Measurements from ENCODE around the gene DNAJC18. TPM values are rescaled to one million over a fixed set of nuclear protein-coding genes. Genes with fewer than 3 reads are reported as not detected.

DNAJC18 gene
- total and polyA plus RNA-seq, 2 donors (not counting 1 experiment from before 2014, with no cell fraction given): 2.0 to 13.6 TPM

- H3K4me1 ChIP-seq (ENCODE audit: control insufficient read depth in 2 of 2, insufficient read depth in 2 of 2, low read length in 2 of 2): peaks cover 65 to 87% of the 10 kb centered on the region in 2 donors
- intact Hi-C loops (cut with micrococcal nuclease): no loop called here
- POLR2A ChIA-PET: interaction anchor here (0.5 to 2.5 kb wide), 2 partner anchors 44 to 139 kb away, joined by 3 to 5 read pairs; partner anchors contain the start of gene PAIP2
- Mint-ChIP-seq H3K27ac (peak overlapping the region; percentile 99), H3K4me3 (peak overlapping the region; percentile 34), H3K4me1 (peaks cover 85% of the 10 kb centered on the region), H3K9me3 (ENCODE audit: insufficient read depth) (no peaks in the 10 kb centered on the region), H3K27me3 (no peaks in the 10 kb centered on the region)
- no peak overlapping the region for H2AFZ ChIP-seq (ENCODE audit: insufficient read depth, low read depth, low read length, poor library complexity, severe bottlenecking)
- CTCF ChIA-PET: interaction anchor here (1.0 to 5.3 kb wide), 4 partner anchors 40 to 135 kb away, joined by 3 to 39 read pairs (median 4); partner anchors contain the start of gene PAIP2
- TF ChIP-seq CTCF (IDR thresholded peaks at IDR 0.05) (no peak), EZH2 (IDR thresholded peaks at IDR 0.05; ENCODE audit: borderline replicate concordance, insufficient read depth, low read depth, low read length, poor library complexity, severe bottlenecking) (no peak)
- H3K79me2 ChIP-seq (ENCODE audit: control insufficient read depth, insufficient read depth, low read length): peaks cover 31% of the 10 kb centered on the region
- no peaks in the 10 kb centered on the region for H3K36me3 ChIP-seq (replicated peaks in 1 of 2; ENCODE audit: control extremely low read depth in 1 of 2, control insufficient read depth in 1 of 2, extremely low read depth in 1 of 2, insufficient read depth in 2 of 2, low read length in 1 of 2)
- H4K20me1 ChIP-seq (ENCODE audit: control insufficient read depth, insufficient read depth, low read length, poor library complexity, severe bottlenecking): no peaks in the 10 kb centered on the region
- H3K27me3 ChIP-seq (replicated peaks in 1 of 4; ENCODE audit: control extremely low read depth in 1 of 4, control insufficient read depth in 3 of 4, insufficient read depth in 4 of 4, low read length in 3 of 4): no peaks in the 10 kb centered on the region
- peak overlapping the region in 1 of 2 donors; percentile 76 for H3K27ac ChIP-seq (ENCODE audit: low read length in 2 of 2)
- no peak overlapping the region for H3K4me2 ChIP-seq (replicated peaks; ENCODE audit: low read depth, low read length, poor library complexity, severe bottlenecking)
- peaks cover 0 to 4% (median 0%) of the 10 kb centered on the region in 3 donors for H3K9me3 ChIP-seq (ENCODE audit: control extremely low read depth in 1 of 3, control insufficient read depth in 2 of 3, insufficient read depth in 1 of 3, low read length in 2 of 3)
- DNase-seq (no peak), ATAC-seq (ENCODE audit: low read depth) (no peak)
- H3K9ac ChIP-seq (ENCODE audit: low read length): no peak overlapping the region
- WGBS (ENCODE audit: insufficient coverage): 100% methylated on average over 1 of the region's 5 CpGs
- no peak overlapping the region for H3K4me3 ChIP-seq (ENCODE audit: control extremely low read depth in 1 of 5, extremely low read depth in 1 of 5, insufficient read depth in 1 of 5, low read depth in 2 of 5, low read length in 4 of 5)
Observed at GRCh38 chr5:139386050-139386438, 53.3 kb downstream of the DNAJC18 start.

Measured in B cell (primary cell).